GM18867 (cell line): ENCODE data around the gene FAM117B.
"Not testable (repeated sequence)": the region's sequence is repeated elsewhere in the genome, so short reads cannot be mapped to it uniquely, and the experiment has no call there.

Source experiments
- ATAC-seq: cut with Tn5 transposase; IDR thresholded peaks from one replicate; pipeline ENCODE4 v1.9.1; 2021; ENCODE audit warnings: mild to moderate bottlenecking, moderate library complexity; ENCODE audit not compliant: unreplicated experiment

FAM117B gene

GRCh38 chr2:202756598-202756997 is 121.8 kb downstream of the FAM117B start:
- ATAC-seq = no peak

DNA sequence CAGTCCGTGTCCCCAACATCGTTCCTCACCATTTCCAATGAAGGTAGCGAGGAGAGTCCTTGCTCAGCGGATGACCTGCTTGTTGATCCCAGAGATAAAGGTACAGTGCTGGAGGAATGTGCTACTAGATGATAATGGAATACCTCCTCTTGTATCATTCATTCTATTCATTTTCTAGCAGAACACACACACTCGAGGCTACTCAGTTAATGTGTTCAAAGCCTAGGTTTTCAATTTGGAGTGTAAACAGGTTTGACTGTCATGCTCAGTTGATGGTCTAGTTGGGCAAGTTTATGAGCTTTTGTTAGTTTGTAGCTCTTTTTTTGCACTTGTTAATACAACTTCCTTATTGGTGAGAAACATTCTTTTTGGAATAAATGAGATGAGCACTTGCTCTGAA is 122.6 kb downstream of the FAM117B start:
- ATAC-seq = no peak

DNA sequence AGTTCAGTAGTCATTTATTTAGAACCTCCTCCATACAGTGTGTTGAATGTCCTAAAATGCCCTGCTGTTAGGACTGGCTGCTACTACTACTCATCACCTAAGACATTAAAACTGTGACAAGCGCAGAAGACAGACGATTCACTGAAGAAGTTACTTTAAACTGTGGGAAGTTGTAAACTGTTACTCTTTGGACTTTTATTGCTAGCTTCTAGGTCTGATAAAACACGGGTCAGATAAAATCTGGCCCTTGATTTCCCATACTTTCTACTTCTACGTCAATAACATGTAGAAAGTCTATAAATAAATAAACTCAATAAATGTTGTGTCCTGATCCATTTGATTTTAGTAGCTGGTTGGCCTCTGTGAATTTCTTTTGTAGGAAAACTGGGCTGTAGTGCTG is 123.4 kb downstream of the FAM117B start:
- no peak for ATAC-seq

DNA sequence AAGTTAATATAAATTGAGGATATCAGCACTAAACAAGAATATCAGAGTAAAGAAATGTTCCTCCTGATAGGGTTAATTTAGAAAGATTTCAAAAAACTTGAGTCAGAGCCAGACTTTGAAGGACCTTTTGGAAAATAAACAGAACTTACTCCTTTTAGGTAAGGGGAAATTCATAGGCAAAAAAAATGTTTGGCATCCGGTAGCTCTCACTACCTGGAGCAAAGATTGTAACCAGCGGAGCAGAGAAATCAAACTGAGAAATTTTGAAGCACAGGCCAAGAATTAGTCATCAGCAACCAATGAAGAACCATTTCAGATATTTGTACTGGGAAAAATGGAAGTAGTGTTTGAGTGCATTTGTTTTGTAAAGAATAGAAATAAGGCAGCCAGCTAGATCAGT is 123.8 kb downstream of the FAM117B start:
- ATAC-seq = no peak

- no peak for ATAC-seq
Measured at GRCh38 chr2:202760848-202761247, 126.1 kb downstream of the FAM117B start.

- no peak for ATAC-seq
Measured at GRCh38 chr2:202762556-202762955, 127.8 kb downstream of the FAM117B start.

DNA sequence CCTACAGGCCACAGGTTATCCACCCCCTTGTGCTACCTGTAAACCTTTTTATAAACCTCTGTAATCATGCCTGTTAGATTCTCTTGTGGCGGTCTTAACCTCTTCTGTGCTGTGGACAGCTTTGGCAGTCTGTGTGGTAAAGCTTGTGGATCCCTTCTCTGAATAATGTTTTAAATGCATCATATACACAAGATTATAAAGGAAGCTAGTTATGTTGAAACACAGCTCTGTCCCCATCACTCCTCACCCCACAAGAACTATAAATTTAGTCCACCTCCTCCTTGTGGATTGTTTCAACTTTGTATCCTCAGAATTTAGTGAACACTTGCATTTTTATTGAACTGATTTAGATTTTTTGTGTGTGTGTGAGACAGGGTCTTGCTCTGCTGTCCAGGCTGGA is 129.1 kb downstream of the FAM117B start:
- ATAC-seq = no peak

- ATAC-seq = no peak
Measured at GRCh38 chr2:202764991-202765390, 130.2 kb downstream of the FAM117B start.

GRCh38 chr2:202765436-202765835 is 130.7 kb downstream of the FAM117B start:
- ATAC-seq = no peak

GRCh38 chr2:202768273-202768672 is 133.5 kb downstream of the FAM117B start:
- no peak for ATAC-seq

DNA sequence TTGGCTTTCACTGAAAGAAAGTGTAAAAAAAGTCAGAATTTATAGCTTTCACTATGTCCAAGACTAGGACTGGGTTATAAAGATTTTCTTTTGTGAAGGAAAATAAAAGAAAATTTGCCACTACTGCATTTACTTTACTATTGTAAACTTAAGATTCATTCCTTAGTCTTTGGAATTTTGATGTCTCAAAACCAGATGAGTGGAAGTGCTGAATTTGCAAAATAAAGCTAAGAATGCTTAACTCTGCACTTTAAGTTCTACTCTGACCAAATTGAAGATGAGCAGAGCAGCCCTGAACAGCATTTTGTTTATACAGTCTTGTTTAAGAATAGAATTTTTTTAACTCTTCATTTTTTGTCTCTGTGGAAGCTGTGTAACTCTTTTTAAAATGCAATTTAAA is 134.4 kb downstream of the FAM117B start:
- no peak for ATAC-seq

DNA sequence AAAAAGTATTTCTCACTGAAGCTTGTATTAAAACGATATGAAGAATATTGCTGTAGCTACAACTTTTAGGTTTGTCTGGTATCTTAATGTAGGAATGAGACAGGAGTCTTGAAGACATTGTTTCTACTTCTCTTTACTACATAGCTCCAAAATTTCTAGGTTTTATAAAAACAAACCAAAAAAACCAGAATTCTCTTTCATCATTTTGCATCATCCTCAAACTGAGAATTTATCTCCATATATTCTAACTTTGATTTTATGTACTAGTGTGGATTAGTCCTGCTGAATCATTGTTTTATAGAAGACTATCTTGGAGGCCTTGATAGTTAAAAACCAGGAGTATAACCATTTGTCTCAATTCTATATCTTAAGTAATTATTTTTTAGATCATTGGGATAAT is 136.6 kb downstream of the FAM117B start:
- ATAC-seq = no peak

- ATAC-seq = no peak
Measured at GRCh38 chr2:202771741-202772460, 137.1 kb downstream of the FAM117B start.

DNA sequence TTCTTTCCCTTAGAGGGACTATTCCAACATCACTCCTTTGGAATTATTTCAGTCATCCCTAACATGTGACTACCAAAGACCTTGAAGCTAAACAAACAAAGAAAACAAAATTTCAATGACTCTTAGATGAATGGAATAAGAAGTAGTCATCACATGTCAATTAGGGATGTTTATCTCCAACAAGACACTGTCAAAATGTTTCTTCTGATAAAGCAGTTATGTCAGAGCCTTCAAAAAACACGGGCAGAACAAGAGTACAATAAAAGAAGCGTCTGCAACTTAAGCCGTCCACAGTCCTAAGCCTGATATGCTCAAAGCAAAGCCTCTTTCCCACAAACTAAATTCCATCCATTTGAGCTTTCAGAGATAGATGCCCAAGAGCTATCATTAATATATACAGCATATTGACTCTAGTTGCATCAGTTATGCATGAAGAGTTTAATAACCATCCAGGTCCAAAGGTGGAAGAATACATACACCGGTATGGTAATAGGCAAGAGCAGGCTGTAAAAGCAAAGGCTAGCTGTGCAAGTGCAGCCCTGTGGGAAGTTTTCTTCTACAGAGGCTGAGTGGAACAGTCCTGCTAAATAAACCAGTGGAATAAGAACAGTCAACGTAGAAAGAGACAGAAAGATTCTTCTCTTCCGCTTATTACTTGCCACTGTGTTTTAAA is 138.7 kb downstream of the FAM117B start:
- no peak for ATAC-seq

- no peak for ATAC-seq
Measured at GRCh38 chr2:202774104-202774503, 139.3 kb downstream of the FAM117B start.

DNA sequence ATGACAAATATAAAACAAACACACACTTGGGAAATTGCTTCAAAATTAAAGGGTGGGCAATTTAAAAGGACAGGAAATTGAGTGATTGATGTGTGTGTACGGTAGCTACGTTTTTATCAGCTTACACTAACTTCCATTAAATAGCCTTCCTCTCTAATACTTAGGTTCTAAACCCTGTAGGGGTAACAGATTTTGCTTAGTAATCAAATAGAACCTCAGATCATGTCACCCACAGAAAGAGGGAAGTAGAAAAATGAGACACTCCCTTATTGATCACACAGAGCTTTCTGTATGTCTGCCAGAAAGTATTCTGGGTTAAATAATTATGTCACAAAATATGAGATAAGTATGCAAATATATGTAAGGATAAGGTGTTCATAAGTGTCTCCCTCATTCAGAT is 143.4 kb downstream of the FAM117B start:
- ATAC-seq = no peak

DNA sequence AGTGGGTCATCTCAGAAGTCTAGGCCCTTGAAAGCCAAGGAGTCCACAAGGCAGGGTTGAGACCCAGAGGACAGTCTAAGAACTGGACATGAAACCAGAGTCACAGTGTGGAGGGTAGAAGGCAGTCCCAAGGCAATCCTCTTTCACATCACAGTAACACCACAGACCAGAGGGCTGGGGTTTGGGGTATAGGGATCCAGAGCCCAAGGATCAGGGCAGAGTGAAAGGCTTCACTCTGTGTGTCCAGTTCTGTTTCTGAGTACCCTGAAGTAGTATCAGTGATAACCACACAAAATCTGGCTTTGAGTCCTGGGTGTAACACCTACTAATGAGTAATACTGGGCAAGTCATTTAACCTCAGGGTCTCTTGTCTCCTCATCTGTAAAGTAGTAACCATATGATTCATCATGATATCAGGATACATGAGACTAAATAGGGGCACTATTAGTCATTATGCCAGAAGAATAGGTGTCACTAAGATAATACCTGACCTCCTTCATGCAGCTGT is 145.8 kb downstream of the FAM117B start:
- ATAC-seq = peak; percentile 95

- no peak for ATAC-seq
Measured at GRCh38 chr2:202782940-202783558, 148.3 kb downstream of the FAM117B start.

DNA sequence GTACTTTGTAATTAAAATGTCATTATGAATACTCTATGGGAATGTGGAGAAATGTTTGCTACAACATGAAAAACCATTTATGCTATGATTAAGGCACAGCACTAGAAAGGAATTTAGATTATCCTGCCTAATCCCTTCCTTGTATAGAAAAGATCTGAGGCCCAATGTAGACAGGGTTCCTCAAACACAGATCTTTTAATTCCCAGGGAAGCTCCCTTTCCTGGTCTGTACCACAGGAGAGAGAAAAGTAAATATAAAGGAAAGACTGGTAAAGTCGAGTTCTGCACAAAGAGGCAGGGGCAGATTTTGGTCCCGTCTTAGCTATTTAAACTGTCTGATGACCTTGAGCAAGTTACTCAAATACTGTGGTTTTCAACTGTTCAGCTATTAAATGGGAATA is 152.1 kb downstream of the FAM117B start:
- no peak for ATAC-seq

DNA sequence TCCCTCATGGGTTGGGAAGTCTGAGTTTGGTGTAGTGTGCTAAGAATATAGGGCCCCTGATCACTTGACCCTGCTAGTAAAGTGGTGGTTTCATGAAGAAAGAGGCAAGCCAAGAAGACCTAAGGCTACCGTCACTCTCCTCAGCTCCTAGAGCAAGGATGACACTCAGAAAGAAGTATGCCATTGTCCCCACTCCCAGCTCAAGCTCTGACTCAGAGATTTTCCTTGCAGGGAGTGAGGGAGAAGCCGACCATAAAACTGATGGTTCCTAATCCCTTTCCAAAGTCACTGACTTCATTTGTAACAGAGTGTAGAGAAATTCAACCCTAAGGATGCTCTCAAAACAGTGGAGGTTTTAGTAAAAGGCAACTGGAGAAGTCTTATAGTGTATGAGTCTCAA is 155.9 kb downstream of the FAM117B start:
- ATAC-seq = no peak

DNA sequence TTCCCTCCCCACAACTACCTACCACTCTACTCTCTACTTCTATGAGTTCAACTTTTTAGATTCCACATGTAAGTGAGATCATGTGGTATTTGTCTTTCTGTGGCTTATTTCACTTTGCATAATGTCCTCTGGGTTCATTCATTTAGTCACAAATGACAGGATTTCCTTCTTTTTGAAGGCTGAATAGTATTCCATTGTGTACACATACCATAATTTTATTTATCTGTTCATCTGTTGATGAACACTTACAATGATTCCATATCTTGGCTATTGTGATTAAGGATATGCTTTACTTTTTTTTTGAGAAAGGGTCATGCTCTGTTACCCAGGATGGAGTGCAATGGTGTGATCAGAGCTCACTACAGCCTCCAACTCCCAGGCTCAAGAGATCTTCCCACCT is 163.2 kb downstream of the FAM117B start:
- ATAC-seq = no peak

- not testable (repeated sequence) for ATAC-seq
Measured at GRCh38 chr2:202805911-202806310, 171.1 kb downstream of the FAM117B start.
